ENCODE data around the gene RHOV.
A peak's percentile ranks its signal among the peaks of the same experiment; 100 is the strongest.

Gene RHOV

GRCh38 chr15:40843261-40843884 is 30.7 kb downstream of the RHOV start:
- TF ChIP-seq, protein P1, sequence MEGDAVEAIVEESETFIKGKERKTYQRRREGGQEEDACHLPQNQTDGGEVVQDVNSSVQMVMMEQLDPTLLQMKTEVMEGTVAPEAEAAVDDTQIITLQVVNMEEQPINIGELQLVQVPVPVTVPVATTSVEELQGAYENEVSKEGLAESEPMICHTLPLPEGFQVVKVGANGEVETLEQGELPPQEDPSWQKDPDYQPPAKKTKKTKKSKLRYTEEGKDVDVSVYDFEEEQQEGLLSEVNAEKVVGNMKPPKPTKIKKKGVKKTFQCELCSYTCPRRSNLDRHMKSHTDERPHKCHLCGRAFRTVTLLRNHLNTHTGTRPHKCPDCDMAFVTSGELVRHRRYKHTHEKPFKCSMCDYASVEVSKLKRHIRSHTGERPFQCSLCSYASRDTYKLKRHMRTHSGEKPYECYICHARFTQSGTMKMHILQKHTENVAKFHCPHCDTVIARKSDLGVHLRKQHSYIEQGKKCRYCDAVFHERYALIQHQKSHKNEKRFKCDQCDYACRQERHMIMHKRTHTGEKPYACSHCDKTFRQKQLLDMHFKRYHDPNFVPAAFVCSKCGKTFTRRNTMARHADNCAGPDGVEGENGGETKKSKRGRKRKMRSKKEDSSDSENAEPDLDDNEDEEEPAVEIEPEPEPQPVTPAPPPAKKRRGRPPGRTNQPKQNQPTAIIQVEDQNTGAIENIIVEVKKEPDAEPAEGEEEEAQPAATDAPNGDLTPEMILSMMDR (conservative IDR thresholded peaks at IDR 0.05) = no peak
- TF ChIP-seq ZFX (IDR thresholded peaks at IDR 0.05) = peak; percentile 97
- peak overlapping the region; percentile 93 for H3K27ac ChIP-seq

DNA sequence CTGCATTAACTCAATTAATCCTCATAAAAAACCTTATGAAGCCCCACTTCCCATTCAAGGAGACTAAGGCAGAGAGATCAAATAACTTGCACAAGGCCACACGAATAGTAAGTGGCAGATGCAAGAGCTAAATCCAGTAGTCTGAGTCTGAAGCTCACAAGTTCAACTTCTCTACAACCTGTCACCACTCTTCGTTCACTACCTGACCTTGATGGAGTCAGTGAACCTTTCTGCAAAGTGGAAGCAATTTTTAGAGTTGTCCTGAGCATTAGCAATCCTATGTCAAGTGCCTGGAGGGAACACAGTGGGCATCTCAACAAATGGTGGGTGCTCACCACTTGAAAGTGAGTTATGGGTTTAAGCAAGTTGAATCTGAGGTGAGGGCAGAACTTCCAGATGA is 32.3 kb downstream of the RHOV start:
- no peak overlapping the region for H3K27ac ChIP-seq
- TF ChIP-seq, protein P1 (conservative IDR thresholded peaks at IDR 0.05) = no peak
- no peak for TF ChIP-seq ZFX (IDR thresholded peaks at IDR 0.05)

- TF ChIP-seq, protein P1 (conservative IDR thresholded peaks at IDR 0.05) = no peak
- TF ChIP-seq ZFX (IDR thresholded peaks at IDR 0.05) = peak; percentile 15; the same call in 1 of the 2 replicates
- no peak overlapping the region for H3K27ac ChIP-seq
Observed at GRCh38 chr15:40838756-40839155, 35.3 kb downstream of the RHOV start.

GRCh38 chr15:40836020-40836419 is 38.0 kb downstream of the RHOV start:
- TF ChIP-seq, protein P1 (conservative IDR thresholded peaks at IDR 0.05) = no peak
- TF ChIP-seq ZFX (IDR thresholded peaks at IDR 0.05) = no peak
- no peak overlapping the region for H3K27ac ChIP-seq

DNA sequence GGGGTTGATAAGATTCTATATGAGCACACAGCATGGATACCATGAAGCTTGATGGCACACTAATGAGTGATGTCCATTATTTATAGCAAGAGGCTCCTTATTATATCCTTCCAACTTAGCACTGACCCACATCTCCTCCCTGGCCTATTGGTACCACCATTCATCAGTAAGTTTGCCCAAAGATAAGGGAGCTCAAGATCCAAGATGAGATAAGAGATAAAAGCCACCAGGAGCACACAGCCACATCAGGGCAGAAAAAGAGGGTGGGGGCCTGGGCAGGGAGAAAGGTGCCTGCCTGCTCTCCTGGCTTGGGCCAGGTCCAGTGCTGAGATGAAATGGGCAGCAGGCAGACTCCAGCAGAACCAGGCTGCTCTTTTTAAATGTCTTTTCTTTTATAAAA is 41.1 kb downstream of the RHOV start:
- no peak overlapping the region for H3K27ac ChIP-seq
- TF ChIP-seq ZFX (IDR thresholded peaks at IDR 0.05) = no peak
- TF ChIP-seq, protein P1 (conservative IDR thresholded peaks at IDR 0.05) = no peak

- no peak overlapping the region for H3K27ac ChIP-seq
- no peak for TF ChIP-seq ZFX (IDR thresholded peaks at IDR 0.05)
- TF ChIP-seq, protein P1 (conservative IDR thresholded peaks at IDR 0.05) = no peak
Observed at GRCh38 chr15:40831861-40832260, 42.2 kb downstream of the RHOV start.

GRCh38 chr15:40830884-40831283 is 43.1 kb downstream of the RHOV start:
- H3K27ac ChIP-seq = no peak overlapping the region
- TF ChIP-seq, protein P1 (conservative IDR thresholded peaks at IDR 0.05) = no peak
- TF ChIP-seq ZFX (IDR thresholded peaks at IDR 0.05) = no peak

All from C4-2B (cell line).